DND-41 (cell line): ENCODE results near the gene DNAJC6.

Source experiments
- CTCF ChIP-seq: IDR thresholded peaks from 2 replicates; pipeline ENCODE4 v1.5.1; 2012; ENCODE audit warnings: borderline replicate concordance, low read length, moderate library complexity, mild to moderate bottlenecking; ENCODE audit not compliant: poor library complexity, severe bottlenecking; ENCODE audit errors: extremely low read depth
- EZH2 ChIP-seq: IDR thresholded peaks from 3 replicates; pipeline ENCODE4 v1.6.1; 2012; ENCODE audit warnings: borderline replicate concordance, low read depth, mild to moderate bottlenecking, moderate library complexity, low read length, inconsistent platforms; ENCODE audit not compliant: severe bottlenecking

GRCh38 chr1:65445837-65446236, 136.5 kb downstream of the DNAJC6 start:
- TF ChIP-seq CTCF (no peak), EZH2 (no peak)
